ENCODE results near the gene PRKCE.

GRCh38 chr2:45888167-45888566 lies 236.7 kb downstream of the PRKCE start:
- no peak for TF ChIP-seq EZH2phosphoT487 (IDR thresholded peaks at IDR 0.05; ENCODE audit: unreplicated experiment)
- TF ChIP-seq, protein P1, sequence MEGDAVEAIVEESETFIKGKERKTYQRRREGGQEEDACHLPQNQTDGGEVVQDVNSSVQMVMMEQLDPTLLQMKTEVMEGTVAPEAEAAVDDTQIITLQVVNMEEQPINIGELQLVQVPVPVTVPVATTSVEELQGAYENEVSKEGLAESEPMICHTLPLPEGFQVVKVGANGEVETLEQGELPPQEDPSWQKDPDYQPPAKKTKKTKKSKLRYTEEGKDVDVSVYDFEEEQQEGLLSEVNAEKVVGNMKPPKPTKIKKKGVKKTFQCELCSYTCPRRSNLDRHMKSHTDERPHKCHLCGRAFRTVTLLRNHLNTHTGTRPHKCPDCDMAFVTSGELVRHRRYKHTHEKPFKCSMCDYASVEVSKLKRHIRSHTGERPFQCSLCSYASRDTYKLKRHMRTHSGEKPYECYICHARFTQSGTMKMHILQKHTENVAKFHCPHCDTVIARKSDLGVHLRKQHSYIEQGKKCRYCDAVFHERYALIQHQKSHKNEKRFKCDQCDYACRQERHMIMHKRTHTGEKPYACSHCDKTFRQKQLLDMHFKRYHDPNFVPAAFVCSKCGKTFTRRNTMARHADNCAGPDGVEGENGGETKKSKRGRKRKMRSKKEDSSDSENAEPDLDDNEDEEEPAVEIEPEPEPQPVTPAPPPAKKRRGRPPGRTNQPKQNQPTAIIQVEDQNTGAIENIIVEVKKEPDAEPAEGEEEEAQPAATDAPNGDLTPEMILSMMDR (conservative IDR thresholded peaks at IDR 0.05; ENCODE audit: low read depth in 2 of 2), result no peak
